Measurements from ENCODE around the gene HES5. TPM values are rescaled to one million over a fixed set of nuclear protein-coding genes. Genes with fewer than 3 reads are reported as not detected.

The HES5 gene
- total RNA-seq, 2 experiments from 2014 or later, result not detected

GRCh38 chr1:2516946-2517345 lies 13.1 kb downstream of the HES5 start:
- ChIA-PET CTCF (ENCODE audit: unreplicated experiment) (no interaction called here), POLR2A (no interaction called here)
- Histone ChIP-seq H3K36me3 (ENCODE audit: insufficient read depth, low read length) (peaks cover 87% of the 10 kb centered on the region), H3K4me1 (ENCODE audit: insufficient read depth, low read length, poor library complexity, severe bottlenecking) (no peaks in the 10 kb centered on the region), H2AFZ (ENCODE audit: low read length) (no peak overlapping the region), H3K79me2 (ENCODE audit: insufficient read depth, low read depth, low read length) (no peaks in the 10 kb centered on the region), H4K20me1 (ENCODE audit: insufficient read depth, low read length) (no peaks in the 10 kb centered on the region; the same call in 1 of the 2 replicates), H3K9me3 (ENCODE audit: low read length) (no peaks in the 10 kb centered on the region), H3K27ac (ENCODE audit: low read depth, low read length, poor library complexity, severe bottlenecking) (no peak overlapping the region), H3K9me2 (ENCODE audit: insufficient read depth, low read length) (no peaks in the 10 kb centered on the region), H3K4me2 (ENCODE audit: low read length) (no peak overlapping the region), H3K4me3 (ENCODE audit: low read depth, low read length, poor library complexity, severe bottlenecking) (no peak overlapping the region)
- no peak for DNase-seq (ENCODE audit: low spot score)
- no TSS peak for BruUV-seq (replicated peaks)
- intact Hi-C loops (cut with micrococcal nuclease; ENCODE audit: unreplicated experiment), result no loop called here
- TF ChIP-seq CTCF (conservative IDR thresholded peaks at IDR 0.05; ENCODE audit: low read length) (no peak), EZH2phosphoT487 (IDR thresholded peaks at IDR 0.05; ENCODE audit: borderline replicate concordance, low read depth, low read length) (no peak)

DNA sequence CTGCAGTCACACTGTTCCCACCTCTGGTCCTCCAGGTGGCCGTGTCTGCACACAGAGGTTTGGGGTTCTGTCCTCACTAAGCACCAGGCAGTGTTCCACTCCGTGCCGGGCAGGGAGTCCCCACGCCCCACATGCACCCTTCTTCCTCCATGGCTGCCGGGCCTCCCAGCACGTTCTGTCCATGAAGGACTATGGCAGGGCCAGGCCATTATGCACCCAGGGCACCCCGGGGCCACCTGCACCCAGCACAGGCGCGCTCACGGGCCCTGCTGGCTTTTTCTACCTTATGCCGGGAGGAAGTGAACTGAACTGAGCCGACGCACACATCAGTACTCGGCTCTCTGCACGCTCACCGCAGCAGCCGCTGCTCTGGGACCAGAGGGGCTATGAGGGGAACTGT lies 13.9 kb downstream of the HES5 start:
- Histone ChIP-seq H3K4me1 (ENCODE audit: insufficient read depth, low read length, poor library complexity, severe bottlenecking) (no peaks in the 10 kb centered on the region), H3K9me3 (ENCODE audit: low read length) (no peaks in the 10 kb centered on the region), H2AFZ (ENCODE audit: low read length) (no peak overlapping the region), H3K36me3 (ENCODE audit: insufficient read depth, low read length) (peaks cover 90% of the 10 kb centered on the region), H3K9me2 (ENCODE audit: insufficient read depth, low read length) (no peaks in the 10 kb centered on the region), H3K4me3 (ENCODE audit: low read depth, low read length, poor library complexity, severe bottlenecking) (no peak overlapping the region), H4K20me1 (ENCODE audit: insufficient read depth, low read length) (no peaks in the 10 kb centered on the region; the same call in 1 of the 2 replicates), H3K27ac (ENCODE audit: low read depth, low read length, poor library complexity, severe bottlenecking) (no peak overlapping the region), H3K4me2 (ENCODE audit: low read length) (no peak overlapping the region), H3K79me2 (ENCODE audit: insufficient read depth, low read depth, low read length) (no peaks in the 10 kb centered on the region)
- TF ChIP-seq CTCF (conservative IDR thresholded peaks at IDR 0.05; ENCODE audit: low read length) (no peak), EZH2phosphoT487 (IDR thresholded peaks at IDR 0.05; ENCODE audit: borderline replicate concordance, low read depth, low read length) (no peak)
- ChIA-PET CTCF (ENCODE audit: unreplicated experiment) (no interaction called here), POLR2A (no interaction called here)
- BruUV-seq (replicated peaks), result no TSS peak
- intact Hi-C loops (cut with micrococcal nuclease; ENCODE audit: unreplicated experiment), result no loop called here
- no peak for DNase-seq (ENCODE audit: low spot score)

- intact Hi-C loops (cut with micrococcal nuclease; ENCODE audit: unreplicated experiment), result no loop called here
- H3K79me2 ChIP-seq (ENCODE audit: insufficient read depth, low read depth, low read length), result no peaks in the 10 kb centered on the region
Measured at GRCh38 chr1:2515763-2516080, 14.3 kb downstream of the HES5 start.

More at GRCh38 chr1:2515763-2516080, 14.3 kb downstream of the HES5 start:
- Histone ChIP-seq H3K9me3 (ENCODE audit: low read length) (no peaks in the 10 kb centered on the region), H3K4me2 (ENCODE audit: low read length) (no peak overlapping the region), H2AFZ (ENCODE audit: low read length) (no peak overlapping the region), H3K27ac (ENCODE audit: low read depth, low read length, poor library complexity, severe bottlenecking) (no peak overlapping the region), H3K4me1 (ENCODE audit: insufficient read depth, low read length, poor library complexity, severe bottlenecking) (no peaks in the 10 kb centered on the region), H3K36me3 (ENCODE audit: insufficient read depth, low read length) (peaks cover 90% of the 10 kb centered on the region), H3K4me3 (ENCODE audit: low read depth, low read length, poor library complexity, severe bottlenecking) (no peak overlapping the region), H4K20me1 (ENCODE audit: insufficient read depth, low read length) (no peaks in the 10 kb centered on the region; the same call in 1 of the 2 replicates), H3K9me2 (ENCODE audit: insufficient read depth, low read length) (no peaks in the 10 kb centered on the region)
- ChIA-PET CTCF (ENCODE audit: unreplicated experiment) (no interaction called here), POLR2A (no interaction called here)
- TF ChIP-seq EZH2phosphoT487 (IDR thresholded peaks at IDR 0.05; ENCODE audit: borderline replicate concordance, low read depth, low read length) (no peak), CTCF (conservative IDR thresholded peaks at IDR 0.05; ENCODE audit: low read length) (no peak)
- no peak for DNase-seq (ENCODE audit: low spot score)
- no TSS peak for BruUV-seq (replicated peaks)
